Activated CD8-positive, alpha-beta memory T cell treated with anti-CD3 and anti-CD28 coated beads, Interleukin-2, amount 50 U/mL, for 24 hours (primary cell): Measurements from ENCODE around the gene NACC2.
"Not testable (repeated sequence)": the region's sequence is repeated elsewhere in the genome, so short reads cannot be mapped to it uniquely, and the experiment has no call there.

Experiments
- DNase-seq: peaks from one replicate; pipeline ENCODE4 v3.0.0-alpha.2; 2020; ENCODE audit errors: extremely low read depth

The NACC2 gene

DNA sequence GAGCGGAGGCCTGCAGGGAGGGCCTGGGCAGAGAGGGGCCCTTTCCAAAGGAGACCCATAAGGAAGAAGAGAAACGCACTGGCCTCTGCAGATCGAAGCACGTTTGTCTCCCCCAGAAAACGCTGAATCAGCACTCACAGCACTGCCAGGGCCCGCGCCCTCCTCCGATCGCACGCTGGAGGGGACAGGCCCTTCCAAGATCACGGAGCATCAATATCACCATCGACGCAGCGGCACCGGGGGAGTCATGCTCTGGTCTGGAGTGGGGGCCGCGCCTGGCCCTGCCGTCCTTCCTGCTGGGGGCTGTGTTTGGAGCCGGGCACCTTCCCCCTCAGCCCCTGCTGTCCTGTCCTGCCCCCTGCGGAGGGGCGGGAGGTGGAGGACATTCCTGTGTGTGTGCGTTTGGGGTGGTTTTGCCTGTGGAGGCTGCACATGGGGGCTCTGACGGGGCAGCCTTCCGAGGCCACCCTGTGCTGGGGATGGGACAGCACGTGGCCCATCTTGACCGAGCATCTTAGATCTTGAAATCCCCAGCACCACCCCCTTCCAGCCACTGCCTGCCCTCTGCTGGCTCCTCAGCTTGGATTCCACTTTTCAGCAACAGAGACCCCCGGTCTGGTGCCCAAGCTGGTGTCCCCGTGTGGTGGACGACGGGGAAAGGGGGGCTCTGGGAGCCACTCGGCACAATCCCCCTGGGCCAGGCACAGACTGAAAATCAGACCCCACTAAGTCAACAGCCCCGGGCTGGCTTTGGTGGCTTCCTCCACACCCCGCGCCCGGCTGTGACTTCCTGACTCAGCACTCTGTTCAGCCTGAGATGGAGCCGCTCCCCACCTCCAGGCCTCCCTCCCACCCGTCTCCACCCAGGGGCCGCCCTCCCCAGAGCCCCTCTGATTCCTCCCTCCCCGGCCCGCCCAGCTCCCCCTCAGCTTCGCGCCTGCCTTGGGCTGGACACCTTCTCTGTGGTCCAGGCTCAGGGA is 15.3 kb upstream of the NACC2 start:
- DNase-seq, result no peak

DNA sequence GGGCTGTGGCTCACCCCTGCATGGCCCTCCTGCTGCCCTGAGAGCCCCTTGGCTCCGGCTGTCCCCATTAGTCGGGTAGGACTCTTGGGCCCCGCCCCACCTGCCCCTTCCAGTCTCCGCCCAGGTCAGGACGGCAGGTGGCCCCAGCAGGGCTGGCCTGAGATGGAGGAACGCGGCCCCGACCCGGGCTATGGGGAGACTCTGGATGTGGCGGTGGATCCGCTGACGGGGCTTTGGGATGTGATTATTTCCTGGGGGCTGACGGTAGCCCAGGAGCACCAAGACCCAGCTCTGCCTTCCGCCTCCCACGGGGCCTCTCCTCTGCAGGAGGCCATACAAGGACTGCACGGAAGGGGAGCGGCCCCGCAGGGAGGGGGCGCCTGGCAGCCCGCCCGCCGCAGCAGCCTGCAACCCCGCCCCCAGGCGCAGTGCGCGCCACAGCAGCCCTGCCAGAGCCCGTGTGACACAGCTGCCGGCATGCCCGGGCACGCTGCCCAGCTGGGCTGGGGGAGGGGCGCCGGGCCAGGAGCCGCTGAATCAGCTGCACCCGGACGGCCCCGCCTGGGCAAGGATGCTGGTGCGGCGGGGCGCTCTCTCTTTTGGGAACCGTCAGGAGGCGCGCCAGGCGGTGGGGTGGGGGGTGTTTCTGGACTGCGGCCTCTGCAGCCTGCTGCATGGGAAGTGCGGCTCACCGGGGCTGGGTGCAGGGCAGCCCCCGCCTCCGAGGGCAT is 14.4 kb upstream of the NACC2 start:
- peak; percentile 76 for DNase-seq

DNA sequence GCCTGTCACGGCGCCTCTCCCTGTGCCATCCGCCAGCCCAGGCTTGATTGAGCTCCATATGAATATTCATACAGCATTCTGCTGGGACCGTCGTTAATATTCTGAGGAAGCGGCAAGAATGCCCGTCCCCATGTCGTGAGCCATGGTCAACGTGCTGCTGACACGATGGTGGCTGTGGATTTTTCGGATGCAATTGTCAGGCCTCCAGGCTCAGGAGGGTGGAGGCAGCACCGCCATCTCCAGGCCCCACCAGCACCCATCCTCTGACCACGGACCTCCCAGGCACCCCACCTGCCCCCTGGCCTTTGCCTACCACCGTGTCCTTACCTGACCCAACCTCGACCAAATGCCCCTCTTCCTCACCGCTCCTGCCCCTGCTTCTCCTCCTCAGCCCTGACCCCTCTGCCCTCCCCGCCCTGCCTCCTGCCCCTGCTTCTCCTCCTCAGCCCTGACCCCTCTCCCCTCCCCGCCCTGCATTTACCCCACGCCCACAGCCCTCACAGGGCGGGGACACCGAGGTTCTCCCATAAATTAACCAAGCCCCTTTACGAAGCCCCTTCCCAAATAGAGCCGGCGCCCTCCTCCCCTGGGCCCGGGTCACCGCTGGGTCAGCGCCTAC is 13.7 kb upstream of the NACC2 start:
- DNase-seq, result no peak

DNA sequence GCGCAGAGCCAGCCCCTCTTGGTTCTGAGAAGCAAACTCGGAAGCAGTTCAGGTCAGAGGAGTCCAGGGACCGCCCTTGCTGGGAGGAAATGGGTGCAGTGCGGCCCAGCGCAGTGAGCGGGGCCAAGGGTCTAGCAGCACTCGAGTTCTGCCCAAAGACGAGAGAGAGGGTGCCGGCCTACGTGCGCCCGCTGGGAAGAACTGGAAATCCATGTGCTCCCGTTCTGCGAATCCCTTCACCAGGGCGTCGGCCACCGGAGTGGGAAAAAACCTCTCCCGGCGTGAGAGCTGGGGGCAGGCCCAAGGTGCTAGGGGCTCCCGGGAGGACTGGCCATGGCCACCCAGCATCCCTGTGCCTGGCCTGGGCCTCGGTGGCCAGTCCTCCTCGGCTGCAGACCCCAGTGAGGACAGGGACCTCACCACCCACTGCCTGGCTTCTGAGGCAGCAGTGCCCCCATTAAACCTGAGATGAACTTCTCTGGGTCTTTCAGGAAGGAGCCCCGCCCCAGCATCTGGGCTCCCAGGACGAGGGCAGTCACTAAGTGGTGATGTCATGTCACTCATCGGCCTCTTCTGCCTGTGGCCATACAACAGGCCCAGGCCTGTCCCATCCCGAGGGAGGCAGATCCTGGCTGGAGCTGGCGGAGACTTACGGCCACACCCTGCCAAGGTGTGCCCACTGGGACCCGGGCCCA is 13.0 kb upstream of the NACC2 start:
- no peak for DNase-seq

DNA sequence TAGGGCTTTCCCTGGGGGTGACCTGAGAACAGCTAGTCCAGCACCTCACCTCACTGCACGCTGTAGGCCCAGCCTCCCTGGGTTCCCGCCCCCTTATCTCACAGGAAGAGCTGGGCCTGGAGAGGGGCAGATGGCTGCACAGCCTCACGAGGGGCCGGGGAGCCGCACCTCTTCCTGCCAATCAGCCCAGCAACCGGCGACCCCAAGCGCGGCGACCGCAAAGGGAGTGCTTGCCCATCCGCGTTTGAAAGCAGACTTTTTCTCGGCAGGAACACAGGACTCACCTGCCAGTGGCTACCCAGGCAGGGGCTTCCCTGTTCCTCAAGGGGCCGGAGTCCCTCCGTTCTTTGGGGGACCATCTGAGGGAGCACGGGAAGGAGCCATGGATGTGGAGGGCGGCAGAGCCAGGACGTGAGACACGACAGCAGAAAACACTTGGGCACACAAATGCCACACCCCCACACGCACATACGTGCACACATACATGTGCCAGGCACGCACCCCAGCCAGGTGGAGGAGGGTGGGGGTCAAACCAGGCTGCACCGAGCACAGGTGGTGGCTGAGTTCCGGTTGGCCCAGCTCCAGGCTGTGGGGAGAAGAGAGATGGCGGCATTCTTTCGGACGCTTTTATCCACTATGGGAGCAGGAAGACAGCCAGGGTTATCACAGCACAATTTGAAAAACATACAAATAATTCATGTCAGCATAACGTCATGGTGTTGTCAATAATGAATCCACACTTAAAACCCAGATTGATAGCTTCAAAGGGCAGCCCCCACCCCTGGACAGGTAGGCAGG is 12.3 kb upstream of the NACC2 start:
- DNase-seq, result no peak

DNA sequence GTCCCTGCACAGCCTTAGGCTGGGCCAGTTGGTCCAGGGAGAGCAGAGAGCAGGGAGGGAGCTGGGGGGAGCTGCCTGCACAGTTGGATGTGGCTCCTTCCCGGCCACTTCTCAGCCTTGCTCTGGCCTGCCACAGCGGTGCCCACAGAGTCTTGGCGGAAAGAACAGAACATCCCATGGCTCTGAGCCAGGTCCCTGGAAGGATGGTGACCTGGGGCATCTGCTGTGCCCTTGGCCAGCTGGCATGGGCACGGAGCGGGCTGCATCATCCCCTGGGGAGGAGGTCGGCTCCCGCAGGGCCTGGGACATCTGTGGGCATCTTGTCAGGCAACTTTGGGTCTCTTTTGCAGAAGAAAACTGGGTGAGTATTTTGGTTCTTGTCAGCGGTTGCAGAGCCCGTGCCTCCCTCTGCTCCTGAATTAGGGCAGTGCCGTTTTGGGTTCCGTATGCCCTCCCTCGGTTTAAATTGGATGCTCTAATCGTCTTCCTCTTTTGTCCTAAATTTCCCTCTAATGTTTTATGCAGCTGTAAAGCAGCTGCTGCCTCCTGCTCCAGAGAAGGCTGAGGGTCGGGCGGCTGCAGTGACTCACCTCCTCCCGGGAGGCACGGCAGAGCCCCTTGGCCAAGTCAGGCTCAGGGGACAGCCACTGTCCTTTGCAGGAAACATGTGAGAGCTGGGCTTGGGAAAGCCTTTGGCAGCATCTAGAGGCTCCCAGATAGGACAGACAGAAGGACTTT is 10.5 kb upstream of the NACC2 start:
- no peak for DNase-seq

DNA sequence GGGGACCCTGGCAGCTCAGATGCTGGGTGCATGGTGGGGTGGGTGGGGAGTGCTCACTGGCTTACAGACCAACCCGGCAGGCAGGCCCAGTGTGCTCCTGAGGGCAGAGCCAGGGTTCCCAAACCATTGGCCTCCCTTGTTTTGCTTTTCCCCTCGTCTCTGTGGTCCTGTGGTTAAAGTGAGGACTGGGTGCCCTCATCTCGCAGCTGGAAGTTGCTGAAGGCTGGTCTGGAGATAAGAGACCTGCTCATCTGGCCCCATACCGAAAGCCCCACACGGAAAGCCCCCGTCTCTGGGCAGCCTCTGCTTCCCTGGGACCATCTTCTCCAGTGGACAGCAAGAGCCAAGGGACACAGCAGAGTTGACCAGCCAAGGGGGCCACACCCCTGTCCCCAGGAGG is 9.8 kb upstream of the NACC2 start:
- DNase-seq, result no peak

DNA sequence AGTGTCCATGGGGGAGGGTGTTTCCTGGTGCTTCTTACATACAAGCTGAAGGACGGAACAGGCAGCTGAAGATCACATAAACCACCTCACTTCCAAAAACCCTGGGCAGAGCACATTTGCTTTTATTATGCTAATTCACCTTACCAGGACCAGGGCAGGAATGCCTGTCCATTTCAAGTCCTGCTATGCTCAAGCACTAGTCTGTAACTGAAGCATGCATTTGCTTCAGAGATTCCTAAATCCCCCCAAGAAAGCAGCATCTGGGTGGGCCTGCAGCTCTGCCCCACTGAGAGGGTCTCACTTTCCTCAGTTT is 9.4 kb upstream of the NACC2 start:
- no peak for DNase-seq

DNA sequence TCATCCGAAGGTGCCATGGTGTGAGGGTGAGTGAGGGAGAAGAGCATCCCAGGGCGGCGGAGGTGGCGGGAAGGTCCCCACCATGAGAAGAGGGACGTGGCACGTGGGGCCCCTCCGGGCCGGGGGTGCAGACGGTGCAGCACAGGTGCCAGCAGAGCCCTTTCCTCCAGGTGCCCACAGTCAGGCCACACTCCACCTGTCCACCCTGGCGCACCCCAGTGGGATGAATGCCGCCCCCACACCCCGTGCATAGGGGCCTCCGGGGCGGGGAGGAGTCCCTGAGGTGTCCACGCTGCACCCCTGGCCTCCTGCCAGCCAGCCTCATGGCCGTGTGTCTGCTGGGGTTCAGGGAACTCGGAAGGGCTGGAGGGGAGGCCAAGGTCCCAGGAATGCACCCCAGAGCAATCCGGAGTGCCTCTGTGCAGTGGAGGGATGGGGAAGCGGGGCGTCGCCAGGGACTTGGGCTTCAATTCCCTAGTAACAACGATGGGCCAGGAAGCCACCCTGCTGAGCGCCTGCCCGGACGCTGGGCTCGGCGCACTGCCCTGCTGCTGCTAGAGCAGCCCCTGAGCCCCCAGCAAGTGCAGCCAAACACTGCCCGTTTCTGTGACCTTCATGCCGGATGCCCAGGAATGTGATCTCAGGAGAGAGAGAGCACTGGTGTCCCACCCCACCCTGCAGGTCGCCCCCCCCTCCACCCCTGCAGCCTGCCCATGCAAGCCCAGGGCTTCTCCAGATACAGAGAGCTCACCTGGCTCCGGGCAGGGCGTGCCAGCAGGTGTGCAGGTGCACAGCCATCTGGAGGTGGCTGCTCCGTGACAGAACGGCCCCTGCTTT is 8.8 kb upstream of the NACC2 start:
- no peak for DNase-seq

DNA sequence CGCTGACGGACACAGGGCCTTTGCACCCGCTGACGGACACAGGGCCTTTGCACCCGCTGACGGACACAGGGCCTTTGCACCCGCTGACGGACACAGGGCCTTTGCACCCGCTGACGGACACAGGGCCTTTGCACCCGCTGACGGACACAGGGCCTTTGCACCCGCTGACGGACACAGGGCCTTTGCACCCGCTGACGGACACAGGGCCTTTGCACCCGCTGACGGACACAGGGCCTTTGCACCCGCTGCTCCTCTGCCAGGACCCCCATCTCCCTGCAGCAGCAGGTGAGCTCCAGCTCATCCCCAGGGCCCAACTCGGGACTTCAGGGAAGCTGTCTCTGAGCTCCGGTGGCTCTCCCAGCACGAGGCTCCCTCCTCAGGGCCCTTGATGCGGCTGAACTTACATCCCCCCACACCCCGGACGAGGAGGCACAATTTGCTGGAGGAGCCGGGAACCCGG is 6.6 kb upstream of the NACC2 start:
- DNase-seq, result not testable (repeated sequence)

DNA sequence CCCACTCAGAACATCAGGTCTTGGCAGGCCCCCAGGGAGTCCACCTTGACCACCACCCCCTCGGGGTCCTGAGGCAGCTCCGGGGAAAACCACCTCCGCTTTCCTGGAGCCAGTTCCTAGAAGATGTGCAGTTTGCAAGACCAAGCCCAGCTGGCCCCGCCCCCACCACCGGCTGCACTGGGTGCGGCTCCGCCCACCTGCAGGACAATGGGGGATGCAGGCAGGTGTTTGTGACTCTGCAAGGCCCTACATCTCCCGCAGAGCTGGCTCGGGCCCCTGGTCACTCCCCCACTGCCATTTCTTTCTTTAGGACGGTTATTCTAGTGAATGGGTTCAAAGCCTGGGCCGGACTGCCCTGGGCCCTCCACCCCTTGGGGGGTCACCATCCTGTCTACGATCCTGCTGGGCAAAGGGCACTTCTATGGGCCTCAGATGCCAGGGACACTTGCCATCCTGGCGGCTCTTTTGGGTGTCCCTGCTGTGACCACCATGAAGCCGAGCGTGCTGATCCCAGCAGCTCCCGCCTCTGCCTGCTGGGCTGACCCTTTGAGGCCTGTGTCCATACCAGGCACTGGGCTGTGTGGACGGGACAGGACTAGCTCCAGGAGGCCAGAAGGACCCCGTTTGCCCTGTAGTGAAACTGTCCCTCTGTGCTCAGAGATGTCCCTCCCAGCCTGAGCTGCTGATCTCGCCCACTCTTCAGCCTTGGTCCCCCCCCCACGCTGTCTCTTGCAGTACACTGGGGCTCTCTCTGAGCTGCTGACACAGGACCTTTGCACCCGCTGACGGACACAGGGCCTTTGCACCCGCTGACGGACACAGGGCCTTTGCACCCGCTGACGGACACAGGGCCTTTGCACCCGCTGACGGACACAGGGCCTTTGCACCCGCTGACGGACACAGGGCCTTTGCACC is 5.9 kb upstream of the NACC2 start:
- DNase-seq, result no peak

DNA sequence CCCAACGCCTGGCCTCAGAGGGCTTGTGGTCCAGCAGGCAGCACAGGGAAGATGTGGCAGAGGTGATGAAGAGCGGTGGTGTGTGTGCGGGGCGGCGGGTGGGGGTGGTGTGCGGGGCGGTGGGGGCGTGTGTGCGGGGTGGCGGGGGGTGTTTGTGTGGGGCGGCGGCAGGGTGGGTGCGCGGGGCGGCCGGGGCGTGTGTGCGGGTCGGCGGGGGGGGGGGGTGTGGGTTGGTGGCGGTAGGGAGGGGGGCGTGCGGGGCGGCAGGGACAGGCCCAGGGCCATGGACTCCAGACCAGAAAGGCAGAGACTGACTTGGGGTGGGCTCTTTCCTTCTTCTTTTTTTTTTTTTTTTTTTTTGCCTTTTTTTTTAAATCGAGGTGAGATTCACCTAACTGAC is 4.5 kb upstream of the NACC2 start:
- DNase-seq, result no peak

DNA sequence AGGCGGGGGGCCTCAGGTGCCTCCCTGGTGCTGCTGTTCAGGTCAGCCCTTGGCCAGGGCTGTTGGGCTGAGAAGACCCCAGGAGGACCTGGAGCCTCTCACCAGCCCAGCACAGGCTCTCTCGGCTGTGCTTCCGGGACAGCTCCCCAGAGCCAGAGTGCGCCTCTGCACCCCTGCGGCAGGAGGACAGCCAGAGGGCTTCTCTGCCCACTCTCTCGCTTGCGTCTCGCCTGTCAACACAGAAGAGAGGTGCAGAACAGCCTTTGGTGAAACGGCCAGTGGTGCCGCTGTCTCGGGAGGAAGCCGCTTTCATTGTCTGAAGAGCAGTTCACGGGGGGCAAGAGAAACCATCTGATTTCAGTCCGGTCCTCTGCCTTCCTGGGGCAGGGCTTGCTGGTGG is 3.8 kb upstream of the NACC2 start:
- no peak for DNase-seq

DNA sequence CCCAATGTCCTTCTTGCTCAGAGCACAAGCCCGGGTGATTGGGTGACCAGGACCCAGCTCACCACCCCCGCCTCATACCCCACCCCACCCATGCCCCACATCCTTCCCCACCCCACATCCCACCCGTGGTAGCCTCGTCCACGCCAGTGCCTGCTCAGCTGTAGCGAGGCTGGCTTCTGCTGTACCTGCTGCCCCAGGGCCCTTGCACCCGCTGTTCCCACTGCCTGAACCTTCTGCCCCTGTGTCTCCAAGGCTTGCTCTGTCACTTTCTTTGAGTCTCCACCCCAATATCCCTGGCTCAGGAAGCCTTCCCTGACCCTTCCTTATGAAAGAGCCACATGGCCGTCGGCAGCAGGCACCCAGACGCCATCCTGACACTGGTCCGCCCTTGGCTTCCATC is 3.1 kb upstream of the NACC2 start:
- no peak for DNase-seq

DNA sequence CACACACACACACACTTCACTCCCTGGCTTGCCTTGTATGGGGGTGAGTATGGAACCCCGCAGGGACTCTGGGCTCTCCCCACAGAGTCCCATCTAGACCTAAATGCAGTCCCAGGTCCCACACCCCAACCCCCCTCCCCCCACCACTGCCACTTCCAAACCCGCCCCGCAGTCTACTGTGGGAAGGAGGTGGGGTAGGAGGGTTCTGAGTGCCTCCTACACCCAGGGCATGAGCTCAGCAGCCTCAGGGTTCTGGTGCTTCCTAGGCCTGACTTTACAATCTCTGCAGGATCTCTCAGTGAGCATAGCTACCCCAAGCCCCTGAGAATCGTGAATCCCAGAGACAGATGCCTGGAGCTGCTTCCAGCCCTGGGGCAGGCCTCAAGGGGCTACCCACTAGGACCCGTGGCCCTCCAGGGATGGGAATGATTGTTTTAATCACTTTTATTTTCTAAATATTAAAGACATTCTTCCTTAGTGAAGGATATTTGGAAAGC is 1.5 kb upstream of the NACC2 start:
- no peak for DNase-seq

DNA sequence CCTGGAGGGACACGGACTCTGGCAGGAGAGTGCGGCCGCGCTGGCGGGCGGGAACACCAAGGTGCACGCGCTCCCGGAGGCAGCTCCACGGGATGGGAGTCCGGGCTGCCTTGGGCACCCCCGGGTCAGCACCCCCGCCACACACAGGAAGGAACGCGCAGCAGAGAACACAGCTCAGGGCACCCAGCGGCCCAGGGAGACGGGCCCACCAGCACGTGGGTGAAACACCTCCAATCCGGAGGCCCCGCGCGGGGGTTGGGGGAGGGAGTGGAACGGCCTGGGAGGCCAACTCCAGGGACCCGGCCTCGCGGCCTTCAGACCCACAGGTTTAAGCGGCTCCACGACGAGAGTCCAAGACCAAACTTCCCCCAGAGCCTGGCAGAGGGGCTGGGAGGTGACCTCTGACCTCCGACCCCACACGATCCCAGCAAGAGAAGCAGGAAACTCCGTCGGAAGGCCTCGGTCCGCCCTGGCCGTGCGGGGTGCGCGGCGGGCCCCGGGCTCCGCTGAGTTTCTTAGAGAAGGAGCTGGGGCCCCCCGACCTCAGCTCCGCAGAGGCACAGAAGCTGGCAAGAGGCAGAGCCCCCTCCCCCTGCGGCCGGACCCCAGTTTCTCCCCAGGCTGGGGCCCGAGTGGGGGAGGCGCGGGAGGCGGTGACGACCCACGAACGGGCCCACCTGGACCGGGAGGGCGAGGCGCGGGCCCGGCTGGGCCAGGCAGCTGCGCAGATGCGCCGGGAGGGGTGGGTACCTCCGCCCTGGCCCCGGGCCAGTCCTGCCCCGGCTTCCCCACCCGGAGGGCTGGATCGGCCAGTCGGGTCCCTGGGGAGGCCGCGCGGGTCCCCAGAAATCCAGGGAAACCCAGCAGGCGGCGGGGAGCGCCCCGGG is 851 bp downstream of the NACC2 start:
- no peak for DNase-seq

DNA sequence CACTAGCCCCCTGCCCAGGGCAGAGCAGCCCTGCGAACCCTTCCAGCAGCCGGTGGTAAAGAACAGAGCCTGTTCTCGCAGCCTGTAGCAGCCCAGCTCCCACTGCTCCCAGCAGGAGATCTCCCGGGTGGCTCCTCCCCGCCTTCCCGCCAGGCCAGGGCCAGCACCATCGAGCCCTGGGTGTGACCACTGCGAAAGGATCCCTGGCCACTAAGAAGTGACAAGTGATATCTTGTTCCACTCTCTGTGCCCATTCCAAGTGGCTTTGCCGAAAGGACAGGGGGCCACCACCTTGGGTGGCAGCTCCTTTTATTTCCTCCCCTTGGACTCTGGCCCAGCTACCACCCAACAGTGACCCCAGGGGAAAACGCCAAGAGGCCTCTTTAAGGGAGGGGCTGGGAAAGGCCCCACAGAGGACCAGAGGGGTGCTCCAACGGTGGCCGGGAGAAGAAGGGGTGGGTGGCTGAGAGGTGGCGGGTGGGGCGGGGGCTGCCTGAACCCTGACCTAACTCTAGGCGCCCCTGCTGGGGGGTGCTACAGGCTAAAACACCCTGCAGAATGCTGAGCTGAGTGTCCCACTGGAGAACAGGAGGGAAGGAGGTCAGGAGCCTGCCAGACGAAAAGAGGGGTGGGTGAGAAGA is 1.6 kb downstream of the NACC2 start:
- DNase-seq, result no peak
